ENCODE measurements around the gene SAFB. TPM values are rescaled to one million over a fixed set of nuclear protein-coding genes. Genes with fewer than 3 reads are reported as not detected.

SAFB gene
- total and polyA plus RNA-seq, 2 of the 13 experiments (the other 11 are each of a cell fraction or from before 2014, with no cell fraction given): 21.0 to 28.4 TPM

- Histone ChIP-seq H3K36me3 (replicated peaks in 1 of 2; ENCODE audit: control insufficient read depth in 1 of 2, insufficient read depth in 2 of 2, low read length in 2 of 2) (peaks cover 10 to 16% of the 10 kb centered on the region in 2 experiments; a peak in 4 of 5 replicates), H3K79me2 (ENCODE audit: insufficient read depth, low read length) (no peaks in the 10 kb centered on the region), H3K9me3 (ENCODE audit: low read length) (no peaks in the 10 kb centered on the region), H3K27ac (ENCODE audit: extremely low read length, insufficient read depth, low read length) (no peak overlapping the region), H3K27me3 (ENCODE audit: control insufficient read depth in 1 of 2, insufficient read depth in 2 of 2, low read length in 2 of 2) (no peaks in the 10 kb centered on the region), H3K9ac (ENCODE audit: insufficient read depth, low read depth, low read length) (no peak overlapping the region), H2AFZ (ENCODE audit: low read length) (no peak overlapping the region), H3K4me2 (ENCODE audit: low read depth, low read length) (no peak overlapping the region), H4K20me1 (ENCODE audit: insufficient read depth, low read length) (no peaks in the 10 kb centered on the region), H3K4me1 (ENCODE audit: insufficient read depth, low read length) (peaks cover 9% of the 10 kb centered on the region), H3K4me3 (replicated peaks in 1 of 3; ENCODE audit: insufficient read depth in 1 of 3, low read depth in 2 of 3, low read length in 3 of 3) (no peak overlapping the region)
- WGBS (ENCODE audit: low lambda C conversion rate): 98% methylated on average over 1 of the region's 1 CpG
- FAIRE-seq (no peak), DNase-seq (ENCODE audit: low spot score) (no peak), ATAC-seq (no peak)
- ChIA-PET CTCF (ENCODE audit: low intra/inter-chr PET ratio, low total read pairs) (no interaction called here), POLR2A (no interaction called here)
- intact Hi-C loops (cut with micrococcal nuclease; ENCODE audit: unreplicated experiment): no loop called here
- no TSS peak for BruUV-seq (replicated peaks)
- TF ChIP-seq, protein P1, sequence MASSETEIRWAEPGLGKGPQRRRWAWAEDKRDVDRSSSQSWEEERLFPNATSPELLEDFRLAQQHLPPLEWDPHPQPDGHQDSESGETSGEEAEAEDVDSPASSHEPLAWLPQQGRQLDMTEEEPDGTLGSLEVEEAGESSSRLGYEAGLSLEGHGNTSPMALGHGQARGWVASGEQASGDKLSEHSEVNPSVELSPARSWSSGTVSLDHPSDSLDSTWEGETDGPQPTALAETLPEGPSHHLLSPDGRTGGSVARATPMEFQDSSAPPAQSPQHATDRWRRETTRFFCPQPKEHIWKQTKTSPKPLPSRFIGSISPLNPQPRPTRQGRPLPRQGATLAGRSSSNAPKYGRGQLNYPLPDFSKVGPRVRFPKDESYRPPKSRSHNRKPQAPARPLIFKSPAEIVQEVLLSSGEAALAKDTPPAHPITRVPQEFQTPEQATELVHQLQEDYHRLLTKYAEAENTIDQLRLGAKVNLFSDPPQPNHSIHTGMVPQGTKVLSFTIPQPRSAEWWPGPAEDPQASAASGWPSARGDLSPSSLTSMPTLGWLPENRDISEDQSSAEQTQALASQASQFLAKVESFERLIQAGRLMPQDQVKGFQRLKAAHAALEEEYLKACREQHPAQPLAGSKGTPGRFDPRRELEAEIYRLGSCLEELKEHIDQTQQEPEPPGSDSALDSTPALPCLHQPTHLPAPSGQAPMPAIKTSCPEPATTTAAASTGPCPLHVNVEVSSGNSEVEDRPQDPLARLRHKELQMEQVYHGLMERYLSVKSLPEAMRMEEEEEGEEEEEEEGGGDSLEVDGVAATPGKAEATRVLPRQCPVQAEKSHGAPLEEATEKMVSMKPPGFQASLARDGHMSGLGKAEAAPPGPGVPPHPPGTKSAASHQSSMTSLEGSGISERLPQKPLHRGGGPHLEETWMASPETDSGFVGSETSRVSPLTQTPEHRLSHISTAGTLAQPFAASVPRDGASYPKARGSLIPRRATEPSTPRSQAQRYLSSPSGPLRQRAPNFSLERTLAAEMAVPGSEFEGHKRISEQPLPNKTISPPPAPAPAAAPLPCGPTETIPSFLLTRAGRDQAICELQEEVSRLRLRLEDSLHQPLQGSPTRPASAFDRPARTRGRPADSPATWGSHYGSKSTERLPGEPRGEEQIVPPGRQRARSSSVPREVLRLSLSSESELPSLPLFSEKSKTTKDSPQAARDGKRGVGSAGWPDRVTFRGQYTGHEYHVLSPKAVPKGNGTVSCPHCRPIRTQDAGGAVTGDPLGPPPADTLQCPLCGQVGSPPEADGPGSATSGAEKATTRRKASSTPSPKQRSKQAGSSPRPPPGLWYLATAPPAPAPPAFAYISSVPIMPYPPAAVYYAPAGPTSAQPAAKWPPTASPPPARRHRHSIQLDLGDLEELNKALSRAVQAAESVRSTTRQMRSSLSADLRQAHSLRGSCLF (CRISPR knock-in tag; IDR thresholded peaks at IDR 0.05; ENCODE audit: borderline replicate concordance): no peak
- TF ChIP-seq ERF (CRISPR knock-in tag; IDR thresholded peaks at IDR 0.05) (no peak), ZNF558 (CRISPR knock-in tag; IDR thresholded peaks at IDR 0.05; ENCODE audit: borderline replicate concordance) (no peak), KDM1A (CRISPR knock-in tag; IDR thresholded peaks at IDR 0.05) (no peak), ZNF546 (CRISPR knock-in tag; conservative IDR thresholded peaks at IDR 0.05) (no peak), ZNF7 (CRISPR knock-in tag; IDR thresholded peaks at IDR 0.05) (no peak), ZNF333 (CRISPR knock-in tag; IDR thresholded peaks at IDR 0.05; ENCODE audit: borderline replicate concordance) (no peak), SYNCRIP (IDR thresholded peaks at IDR 0.05; ENCODE audit: insufficient read depth, low read depth, low read length) (no peak), SKI (IDR thresholded peaks at IDR 0.05; ENCODE audit: partially characterized antibody) (no peak)
- TF ChIP-seq, protein P2, sequence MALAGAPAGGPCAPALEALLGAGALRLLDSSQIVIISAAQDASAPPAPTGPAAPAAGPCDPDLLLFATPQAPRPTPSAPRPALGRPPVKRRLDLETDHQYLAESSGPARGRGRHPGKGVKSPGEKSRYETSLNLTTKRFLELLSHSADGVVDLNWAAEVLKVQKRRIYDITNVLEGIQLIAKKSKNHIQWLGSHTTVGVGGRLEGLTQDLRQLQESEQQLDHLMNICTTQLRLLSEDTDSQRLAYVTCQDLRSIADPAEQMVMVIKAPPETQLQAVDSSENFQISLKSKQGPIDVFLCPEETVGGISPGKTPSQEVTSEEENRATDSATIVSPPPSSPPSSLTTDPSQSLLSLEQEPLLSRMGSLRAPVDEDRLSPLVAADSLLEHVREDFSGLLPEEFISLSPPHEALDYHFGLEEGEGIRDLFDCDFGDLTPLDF (CRISPR knock-in tag; IDR thresholded peaks at IDR 0.05): no peak
- TF ChIP-seq, protein P3, sequence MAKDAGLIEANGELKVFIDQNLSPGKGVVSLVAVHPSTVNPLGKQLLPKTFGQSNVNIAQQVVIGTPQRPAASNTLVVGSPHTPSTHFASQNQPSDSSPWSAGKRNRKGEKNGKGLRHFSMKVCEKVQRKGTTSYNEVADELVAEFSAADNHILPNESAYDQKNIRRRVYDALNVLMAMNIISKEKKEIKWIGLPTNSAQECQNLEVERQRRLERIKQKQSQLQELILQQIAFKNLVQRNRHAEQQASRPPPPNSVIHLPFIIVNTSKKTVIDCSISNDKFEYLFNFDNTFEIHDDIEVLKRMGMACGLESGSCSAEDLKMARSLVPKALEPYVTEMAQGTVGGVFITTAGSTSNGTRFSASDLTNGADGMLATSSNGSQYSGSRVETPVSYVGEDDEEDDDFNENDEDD (CRISPR knock-in tag; IDR thresholded peaks at IDR 0.05; ENCODE audit: borderline replicate concordance): no peak
- TF ChIP-seq, protein P4, sequence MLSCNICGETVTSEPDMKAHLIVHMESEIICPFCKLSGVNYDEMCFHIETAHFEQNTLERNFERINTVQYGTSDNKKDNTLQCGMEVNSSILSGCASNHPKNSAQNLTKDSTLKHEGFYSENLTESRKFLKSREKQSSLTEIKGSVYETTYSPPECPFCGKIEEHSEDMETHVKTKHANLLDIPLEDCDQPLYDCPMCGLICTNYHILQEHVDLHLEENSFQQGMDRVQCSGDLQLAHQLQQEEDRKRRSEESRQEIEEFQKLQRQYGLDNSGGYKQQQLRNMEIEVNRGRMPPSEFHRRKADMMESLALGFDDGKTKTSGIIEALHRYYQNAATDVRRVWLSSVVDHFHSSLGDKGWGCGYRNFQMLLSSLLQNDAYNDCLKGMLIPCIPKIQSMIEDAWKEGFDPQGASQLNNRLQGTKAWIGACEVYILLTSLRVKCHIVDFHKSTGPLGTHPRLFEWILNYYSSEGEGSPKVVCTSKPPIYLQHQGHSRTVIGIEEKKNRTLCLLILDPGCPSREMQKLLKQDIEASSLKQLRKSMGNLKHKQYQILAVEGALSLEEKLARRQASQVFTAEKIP (CRISPR knock-in tag; IDR thresholded peaks at IDR 0.05; ENCODE audit: borderline replicate concordance): no peak
- in situ Hi-C loops (cut with HindIII; ENCODE audit: extremely low pct_ligation_motif_present, low pct_unique_long_range_greater_than_20kb): no loop called here
Measured at GRCh38 chr19:5673752-5674151, 50.9 kb downstream of the SAFB start.
